Amniotic stem cell (primary cell): ENCODE results near the gene HOXD11.

Experiments
- DNase-seq: peaks from one replicate; lab custom pipeline; 2025; lab: John Stamatoyannopoulos, UW

HOXD11 gene

DNA sequence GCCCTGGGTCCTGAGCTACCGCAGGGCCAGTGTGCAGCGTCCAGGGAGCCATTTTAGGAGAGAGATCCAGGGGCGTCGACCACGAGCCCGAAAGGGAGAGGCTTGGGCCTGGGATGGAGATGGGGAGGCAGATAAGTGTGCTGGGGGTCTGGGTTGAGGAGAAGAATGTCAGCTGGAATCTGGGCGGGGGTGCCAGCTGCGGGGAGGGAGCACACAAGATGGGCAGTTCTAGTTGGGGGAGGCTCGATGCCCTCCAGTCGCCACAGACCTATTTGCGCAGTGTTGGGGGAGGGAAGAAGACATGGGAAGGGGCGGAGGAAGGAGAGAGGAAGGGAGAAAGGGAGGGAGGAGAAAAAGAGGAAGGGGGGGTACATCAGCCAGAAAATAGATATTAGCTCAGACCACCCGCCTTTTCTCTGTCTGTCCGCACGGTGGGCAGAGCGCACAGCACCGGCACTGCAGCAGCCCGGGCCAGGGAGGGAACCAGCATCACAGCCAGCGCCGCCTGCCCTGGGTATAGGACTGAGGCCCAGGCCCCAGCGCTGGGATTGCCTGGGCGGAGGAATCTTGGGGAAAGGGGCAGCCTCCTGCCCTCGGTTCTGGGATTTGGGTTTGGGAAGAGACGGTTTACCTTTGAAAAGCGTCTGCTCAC is 1.9 kb upstream of the HOXD11 start:
- no peak for DNase-seq

- no peak for DNase-seq
These were observed 1.1 kb upstream of the HOXD11 start for GRCh38 chr2:176105730-176106580.

DNA sequence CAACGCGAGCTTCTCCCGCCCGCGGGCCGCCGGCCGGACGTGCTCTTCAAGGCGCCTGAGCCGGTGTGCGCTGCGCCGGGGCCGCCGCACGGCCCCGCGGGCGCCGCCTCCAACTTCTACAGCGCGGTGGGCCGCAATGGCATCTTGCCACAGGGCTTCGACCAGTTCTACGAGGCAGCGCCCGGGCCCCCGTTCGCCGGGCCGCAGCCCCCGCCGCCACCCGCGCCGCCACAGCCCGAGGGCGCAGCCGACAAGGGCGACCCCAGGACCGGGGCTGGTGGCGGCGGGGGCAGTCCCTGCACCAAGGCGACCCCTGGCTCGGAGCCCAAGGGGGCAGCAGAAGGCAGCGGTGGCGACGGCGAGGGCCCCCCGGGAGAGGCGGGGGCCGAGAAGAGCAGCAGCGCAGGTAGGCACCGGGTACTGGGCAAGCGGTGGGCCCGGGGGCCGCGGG is 676 bp downstream of the HOXD11 start:
- no peak for DNase-seq

GRCh38 chr2:176109192-176109901 is 2.3 kb downstream of the HOXD11 start:
- no peak for DNase-seq

DNA sequence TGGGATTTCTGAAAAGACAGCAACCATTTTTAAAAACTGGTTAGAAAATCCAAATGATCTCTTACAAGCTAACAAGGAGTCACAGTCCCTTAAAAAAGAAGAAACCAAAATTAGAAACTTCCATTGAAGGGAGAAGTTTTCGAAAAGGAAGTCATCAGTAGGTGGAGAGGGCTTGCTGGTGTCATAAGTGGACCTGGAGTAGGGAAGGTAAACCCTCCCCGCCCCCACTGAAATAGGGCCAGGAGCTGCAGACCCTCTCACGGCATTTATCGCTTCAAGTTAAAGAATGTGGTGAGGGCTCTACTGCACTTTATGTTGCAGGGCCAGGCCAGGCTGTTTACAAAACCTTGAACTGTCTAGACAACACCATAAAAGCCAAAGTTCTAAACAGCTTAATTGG is 2.9 kb downstream of the HOXD11 start:
- no peak for DNase-seq

- DNase-seq: no peak
These were observed 3.6 kb downstream of the HOXD11 start for GRCh38 chr2:176110415-176111308.

GRCh38 chr2:176111309-176111663 is 4.2 kb downstream of the HOXD11 start:
- DNase-seq: no peak

DNA sequence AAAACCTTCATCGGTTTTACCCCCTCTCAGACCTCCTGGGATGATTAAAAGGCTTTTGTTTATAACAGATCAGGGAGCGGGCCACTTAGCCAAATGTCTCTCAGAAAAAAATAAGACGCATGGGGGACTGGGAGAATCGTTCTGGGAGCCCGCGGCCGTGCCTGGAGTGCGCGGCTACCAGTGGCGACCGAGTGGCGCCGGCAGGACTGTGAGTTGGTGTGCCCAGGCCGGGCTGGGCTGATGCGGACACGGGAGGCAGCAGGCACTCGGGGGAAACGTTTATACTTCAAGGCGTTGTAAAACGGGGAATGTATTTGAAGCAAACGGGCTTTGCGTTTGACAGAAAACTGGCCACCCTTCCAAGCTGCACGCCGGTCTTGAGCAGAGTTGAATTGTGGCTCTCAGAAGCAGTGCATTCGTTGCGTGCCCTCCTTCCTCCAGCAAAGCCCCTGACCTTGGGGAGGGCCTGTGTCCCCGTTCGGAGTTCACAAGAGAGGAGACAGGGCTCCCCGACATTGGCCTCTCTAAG is 4.8 kb downstream of the HOXD11 start:
- DNase-seq: no peak

DNA sequence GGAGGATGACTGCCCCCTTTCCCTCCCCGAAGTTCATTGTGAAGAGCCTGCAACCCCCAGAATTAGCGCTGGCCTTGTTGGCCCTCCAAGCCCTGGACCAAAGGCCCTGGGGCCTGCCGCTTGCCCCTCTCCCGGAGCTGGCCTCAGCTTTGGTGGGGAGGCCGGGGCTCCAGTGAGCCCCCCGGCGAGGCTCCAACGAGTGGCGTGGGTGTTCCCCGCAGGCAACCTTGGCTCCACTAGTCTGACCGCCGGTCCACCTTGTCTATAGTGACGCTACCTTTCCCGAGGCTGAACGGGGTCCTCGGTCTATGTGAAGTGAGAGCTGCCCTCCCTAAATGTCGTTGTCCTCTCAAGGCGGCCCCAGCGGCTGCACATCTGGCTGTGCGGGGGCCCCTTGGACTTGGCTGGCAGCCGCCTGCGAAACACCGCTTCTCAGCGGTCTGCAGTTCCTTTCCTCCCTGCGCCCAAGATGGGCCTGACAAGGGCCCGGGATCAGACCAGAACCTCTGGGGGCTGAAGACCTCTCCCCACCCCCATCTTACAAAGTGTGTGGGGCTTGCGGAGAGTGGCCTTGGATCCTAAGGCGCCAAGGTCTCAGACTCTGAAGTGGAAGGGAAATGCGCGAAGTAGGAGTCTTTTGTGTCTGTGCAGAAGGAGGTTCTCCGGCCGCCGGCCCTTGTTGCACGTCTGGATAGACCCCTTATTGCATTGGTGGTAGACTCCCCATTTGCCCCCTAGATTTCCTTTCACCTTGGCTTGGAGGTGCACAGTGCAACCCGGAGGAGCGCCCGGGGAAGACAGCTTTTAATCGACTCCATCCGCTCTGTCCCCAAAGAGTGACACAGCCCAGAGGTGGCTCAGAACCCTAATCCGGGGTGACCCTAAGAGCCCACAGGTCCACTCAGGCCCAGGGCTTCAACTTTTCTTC is 5.6 kb downstream of the HOXD11 start:
- no peak for DNase-seq

DNA sequence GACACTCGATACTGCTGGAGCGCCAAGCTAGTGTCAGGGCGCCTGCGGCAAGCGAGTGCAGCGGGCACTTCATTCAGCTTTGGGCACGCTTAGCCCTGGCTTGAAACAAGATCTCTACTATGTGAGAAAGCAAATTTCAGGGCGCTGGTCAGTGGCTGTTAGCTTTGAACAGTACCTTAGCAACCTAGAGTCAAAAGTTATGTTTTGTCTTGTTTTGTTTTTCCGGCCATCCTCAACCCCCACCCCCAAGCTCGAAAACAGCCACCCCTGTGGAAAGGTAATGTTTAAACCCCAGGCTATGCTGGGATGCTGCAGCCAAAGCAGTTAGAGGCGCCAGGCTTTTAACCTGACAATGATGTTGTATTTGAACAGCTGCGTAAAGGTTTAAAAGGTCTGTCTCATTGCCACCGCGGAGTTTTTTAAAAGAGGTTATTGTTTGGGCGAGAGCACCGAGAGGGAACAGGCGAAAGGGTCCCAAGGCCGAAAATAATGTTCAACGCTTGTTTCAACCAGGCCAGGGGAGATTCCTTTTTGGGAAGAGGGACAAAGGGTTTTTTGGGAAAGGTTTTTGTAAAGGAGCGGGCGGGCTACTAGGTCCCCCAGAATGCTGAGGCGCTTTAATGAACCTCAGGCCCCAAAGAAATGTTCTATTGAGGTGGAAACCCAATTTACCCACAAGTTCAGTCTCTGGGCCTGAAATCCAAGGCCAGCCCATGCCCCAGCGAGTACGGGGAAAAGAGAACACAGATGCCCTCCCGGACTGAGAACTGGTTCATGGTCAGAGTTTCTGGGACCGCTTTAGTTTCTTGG is 7.2 kb downstream of the HOXD11 start:
- no peak for DNase-seq

DNA sequence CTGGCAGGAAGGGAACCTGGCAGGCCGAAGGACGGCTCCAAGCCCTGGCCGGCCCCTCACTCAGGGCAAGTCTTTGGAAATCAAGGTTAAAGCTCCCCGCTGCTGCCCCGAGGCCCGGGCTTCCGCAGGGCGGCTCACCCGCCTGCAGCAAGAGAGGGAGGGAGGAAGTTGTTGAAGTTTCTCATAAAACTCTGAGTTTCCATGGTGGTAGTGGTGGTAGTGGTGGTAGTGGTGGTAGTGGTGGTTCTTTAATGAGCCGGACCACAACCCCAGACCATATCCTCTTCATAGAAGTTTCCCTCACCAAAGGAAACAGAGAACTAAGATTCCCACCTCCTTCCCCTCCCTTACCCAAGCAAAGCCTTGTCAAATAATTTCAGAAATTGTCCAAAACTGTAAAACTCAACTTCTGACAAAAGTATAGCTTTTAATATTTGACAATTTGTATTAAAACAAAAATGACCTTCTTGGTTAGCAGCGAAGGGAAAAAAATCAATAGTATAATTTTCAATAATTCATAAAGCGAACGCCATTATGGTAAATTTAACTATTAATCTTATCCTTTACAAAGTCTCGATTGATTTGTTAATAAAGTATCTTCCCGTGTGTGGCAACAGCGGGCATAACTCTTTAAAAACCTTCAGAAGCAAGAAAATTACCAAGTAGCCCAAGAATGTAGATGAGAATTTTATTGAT is 8.0 kb downstream of the HOXD11 start:
- DNase-seq: no peak

DNA sequence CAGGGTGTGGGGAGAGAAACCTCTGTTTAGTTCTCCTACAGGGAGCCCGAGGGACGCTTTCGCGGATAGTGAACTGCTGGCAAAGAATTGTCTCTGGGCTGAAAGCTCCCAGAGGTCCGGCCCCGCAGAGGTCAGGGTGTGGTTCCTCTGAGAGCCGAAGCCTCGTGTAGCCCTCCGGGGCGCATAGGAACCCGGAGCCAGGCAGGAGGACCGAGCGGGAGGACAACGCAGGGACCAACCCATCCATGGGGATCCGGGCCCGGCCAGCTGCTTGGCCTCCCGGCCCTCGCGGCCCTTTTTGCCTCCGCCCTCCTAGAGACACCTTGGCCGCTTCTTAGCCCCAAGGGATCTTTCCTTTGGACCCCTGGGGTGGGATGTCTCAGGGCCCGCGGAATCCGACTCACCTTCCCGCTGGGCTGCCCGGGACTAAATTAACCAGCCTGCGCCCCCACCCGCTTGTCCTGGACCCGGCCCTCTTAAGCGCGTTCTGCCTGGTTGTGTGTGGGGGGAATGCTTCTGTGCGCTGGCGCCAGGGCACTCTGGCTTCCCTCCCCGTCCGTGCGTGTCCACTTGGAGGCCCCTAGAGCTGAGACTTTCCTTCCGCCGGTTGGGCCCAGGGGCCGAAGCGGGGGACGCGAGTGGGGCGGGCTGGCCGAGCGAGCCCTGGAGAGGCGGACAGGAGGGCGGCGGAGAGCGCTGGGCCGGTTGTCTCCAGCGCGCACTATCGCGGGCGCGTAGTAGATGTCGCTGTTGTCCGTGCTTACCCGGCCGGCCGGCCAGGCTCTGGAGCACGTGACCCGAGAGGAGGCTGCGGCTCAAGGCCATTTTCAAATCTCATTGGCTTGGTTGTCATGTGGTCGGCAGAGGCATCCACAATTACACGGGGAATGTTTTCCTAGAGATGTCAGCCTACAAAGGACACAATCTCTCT is 9.1 kb downstream of the HOXD11 start, which contains the start of gene HOXD10:
Gene HOXD10, plus strand, starts transcription at position 896 of the 931 bp plus-strand sequence. CDS start 56 bp downstream, outside the sequence.
- DNase-seq: no peak

DNA sequence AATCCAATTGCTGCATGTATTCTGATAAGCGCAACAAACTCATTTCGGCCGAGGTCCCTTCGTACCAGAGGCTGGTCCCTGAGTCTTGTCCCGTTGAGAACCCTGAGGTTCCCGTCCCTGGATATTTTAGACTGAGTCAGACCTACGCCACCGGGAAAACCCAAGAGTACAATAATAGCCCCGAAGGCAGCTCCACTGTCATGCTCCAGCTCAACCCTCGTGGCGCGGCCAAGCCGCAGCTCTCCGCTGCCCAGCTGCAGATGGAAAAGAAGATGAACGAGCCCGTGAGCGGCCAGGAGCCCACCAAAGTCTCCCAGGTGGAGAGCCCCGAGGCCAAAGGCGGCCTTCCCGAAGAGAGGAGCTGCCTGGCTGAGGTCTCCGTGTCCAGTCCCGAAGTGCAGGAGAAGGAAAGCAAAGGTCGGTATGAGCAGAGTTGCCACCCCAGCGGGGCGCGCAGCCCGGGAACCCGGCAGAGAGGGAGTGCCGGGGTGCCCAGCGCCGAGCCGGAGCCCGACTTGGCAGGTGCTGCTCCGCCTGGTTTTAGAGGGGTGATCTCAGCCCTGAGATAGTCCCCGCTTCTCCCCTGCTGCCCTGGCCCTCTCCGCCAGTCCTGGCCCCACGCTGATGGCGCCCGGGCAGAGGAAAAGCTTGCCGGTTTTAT is 10.2 kb downstream of the HOXD11 start:
- DNase-seq: no peak

GRCh38 chr2:176117823-176118371 is 10.8 kb downstream of the HOXD11 start:
- DNase-seq: no peak

GRCh38 chr2:176118601-176119339 is 11.7 kb downstream of the HOXD11 start:
- no peak for DNase-seq
